IMR-90 (cell line): ENCODE data around the gene AMN. TPM values are rescaled to one million over a fixed set of nuclear protein-coding genes. Genes with fewer than 3 reads are reported as not detected.

Experiments used
- ATAC-seq: fragments of 200-7000 bp; cut with Tn5 transposase; 2 replicates; pipeline ENCODE4 v1.9.1; 2020; ENCODE audit warnings: low read depth, mild to moderate bottlenecking, moderate library complexity
- BruUV-seq: library from RNA; stranded (reverse); fragments of 400-500 nt; replicated peaks from 2 replicates; lab custom pipeline; 2021; lab: Mats Ljungman, UMichigan
- CTCF ChIA-PET: fragments of 300-600 bp; formaldehyde crosslinking; extraction: SDS; loops from one replicate; lab custom pipeline; 2021; ENCODE audit warnings: antibody characterized with exemption; lab: Yijun Ruan, JAX
- POLR2A ChIA-PET: fragments of 300-600 bp; sonication (Branson Sonifier 250); formaldehyde crosslinking; loops from one replicate; lab custom pipeline; 2022; ENCODE audit warnings: antibody characterized with exemption; ENCODE audit not compliant: unreplicated experiment; lab: Charles Lee
- DNase-seq: peaks from one replicate; pipeline ENCODE4 v3.0.0; 2013
- H2AFZ ChIP-seq: replicated peaks from 2 replicates; pipeline ENCODE3; 2013; ENCODE audit warnings: low read length, mild to moderate bottlenecking; ENCODE audit not compliant: poor library complexity
- H2AK5ac ChIP-seq: 2 replicates; pipeline ENCODE4 v1.6.1; 2013; ENCODE audit warnings: low read depth, low read length, inconsistent platforms
- H2AK9ac ChIP-seq: replicated peaks from 2 replicates; pipeline ENCODE3; 2013; ENCODE audit warnings: mild to moderate bottlenecking, low read depth, low read length, moderate library complexity; ENCODE audit not compliant: poor library complexity
- H2BK120ac ChIP-seq: 2 replicates; pipeline ENCODE4 v1.6.1; 2013; ENCODE audit warnings: low read depth, low read length, inconsistent platforms
- H2BK15ac ChIP-seq: 3 replicates; pipeline ENCODE4 v1.6.1; 2013; ENCODE audit warnings: low read depth, low read length, inconsistent platforms
- H2BK20ac ChIP-seq: 2 replicates; pipeline ENCODE4 v1.6.1; 2013; ENCODE audit warnings: low read depth, mild to moderate bottlenecking, inconsistent platforms, low read length, moderate library complexity
- H2BK5ac ChIP-seq: 2 replicates; pipeline ENCODE4 v1.6.1; 2013; ENCODE audit warnings: mild to moderate bottlenecking, low read depth, low read length, inconsistent platforms; ENCODE audit not compliant: poor library complexity, severe bottlenecking
- H3K14ac ChIP-seq: replicated peaks from 2 replicates; pipeline ENCODE4 v1.6.1; 2013; ENCODE audit warnings: low read depth, low read length, inconsistent platforms
- H3K18ac ChIP-seq: 2 replicates; pipeline ENCODE4 v1.6.1; 2013; ENCODE audit warnings: low read depth, low read length, control low read depth
- H3K23ac ChIP-seq: 2 replicates; pipeline ENCODE4 v1.6.1; 2013; ENCODE audit warnings: low read depth, low read length, inconsistent platforms
- H3K27ac ChIP-seq: 2 replicates; pipeline ENCODE4 v1.5.1; 2013; ENCODE audit warnings: mild to moderate bottlenecking, control low read depth, low read length; ENCODE audit not compliant: insufficient read depth
- H3K27me3 ChIP-seq: 2 replicates; pipeline ENCODE4 v1.6.1; 2013; ENCODE audit warnings: low read length; ENCODE audit not compliant: control insufficient read depth, insufficient read depth
- H3K36me3 ChIP-seq: 2 replicates; pipeline ENCODE4 v1.6.1; 2013; ENCODE audit warnings: low read length, mixed read lengths; ENCODE audit not compliant: control insufficient read depth, insufficient read depth
- H3K4ac ChIP-seq: 2 replicates; pipeline ENCODE4 v1.6.1; 2013; ENCODE audit warnings: low read depth, low read length, inconsistent platforms
- H3K4me1 ChIP-seq: 2 replicates; pipeline ENCODE4 v1.6.1; 2013; ENCODE audit warnings: low read length, mixed read lengths; ENCODE audit not compliant: control insufficient read depth, insufficient read depth
- H3K4me2 ChIP-seq: 2 replicates; pipeline ENCODE4 v1.6.1; 2013; ENCODE audit warnings: low read depth, mild to moderate bottlenecking, control low read depth, low read length, moderate library complexity
- H3K4me3 ChIP-seq: 2 replicates; pipeline ENCODE4 v1.5.1; 2013; ENCODE audit warnings: low read depth, mild to moderate bottlenecking, control low read depth, low read length, moderate library complexity; ENCODE audit not compliant: insufficient read depth
- H3K56ac ChIP-seq: 2 replicates; pipeline ENCODE4 v1.6.1; 2013; ENCODE audit warnings: low read length, inconsistent platforms; ENCODE audit not compliant: insufficient read depth; ENCODE audit errors: extremely low read depth
- H3K79me1 ChIP-seq, 2 experiments: 2 replicates each; pipeline ENCODE4 v1.6.1; 2013; ENCODE audit warnings: low read length in 2 of 2, inconsistent platforms in 1 of 2, low read depth in 1 of 2
- H3K9ac ChIP-seq: 2 replicates; pipeline ENCODE4 v1.6.1; 2013; ENCODE audit warnings: low read depth, low read length, control low read depth
- H3K9me1 ChIP-seq: 2 replicates; pipeline ENCODE4 v1.6.1; 2013; ENCODE audit warnings: low read length, inconsistent platforms; ENCODE audit not compliant: insufficient read depth
- H3K9me3 ChIP-seq: 2 replicates; pipeline ENCODE4 v1.6.1; 2013; ENCODE audit warnings: low read length; ENCODE audit not compliant: control insufficient read depth, insufficient read depth
- H4K20me1 ChIP-seq: 2 replicates; pipeline ENCODE4 v1.6.1; 2013; ENCODE audit warnings: low read length, inconsistent platforms; ENCODE audit not compliant: insufficient read depth
- H4K5ac ChIP-seq: 2 replicates; pipeline ENCODE4 v1.6.1; 2013; ENCODE audit warnings: mild to moderate bottlenecking, low read depth, low read length, control low read depth
- H4K8ac ChIP-seq, 2 experiments: 2 replicates each; pipeline ENCODE4 v1.6.1; 2013; ENCODE audit warnings: low read depth in 2 of 2, low read length in 2 of 2, control low read depth in 1 of 2, inconsistent platforms in 1 of 2
- H4K91ac ChIP-seq: 2 replicates; pipeline ENCODE4 v1.6.1; 2013; ENCODE audit warnings: low read depth, low read length, inconsistent platforms; ENCODE audit not compliant: insufficient read depth
- CEBPB ChIP-seq: IDR thresholded peaks from 2 replicates; pipeline ENCODE4 v1.6.1; 2012; ENCODE audit warnings: low read depth, low read length, improper control_type of control experiment
- CHD1 ChIP-seq: IDR thresholded peaks from 2 replicates; pipeline ENCODE4 v1.6.1; 2012; ENCODE audit warnings: low read depth, low read length, improper control_type of control experiment
- FOS ChIP-seq: fragments of 150-350 bp; IDR thresholded peaks from 2 replicates; pipeline ENCODE4 v1.6.1; 2016; ENCODE audit warnings: low read depth, low read length
- MAFK ChIP-seq: IDR thresholded peaks from 2 replicates; pipeline ENCODE4 v1.6.1; 2012; ENCODE audit warnings: low read depth, low read length, improper control_type of control experiment
- POLR2A ChIP-seq: IDR thresholded peaks from 2 replicates; pipeline ENCODE4 v1.6.1; 2012; ENCODE audit warnings: mild to moderate bottlenecking, low read depth, low read length
- WGBS, 2 experiments: methylation state at CpG; one replicate each; pipeline versions ENCODE4 v1.1.5 to v1.1.7; 2013; ENCODE audit warnings: missing lambda C conversion rate in 2 of 2; ENCODE audit not compliant: insufficient read length in 1 of 2; ENCODE audit errors: extremely low coverage in 2 of 2; 5-methylcytosine and 5-hydroxymethylcytosine counted together
- dilution Hi-C: fragments of 300-500 bp; cut with HindIII; formaldehyde crosslinking; loops from one replicate; pipeline ENCODE4 v1.14.3; 2018; ENCODE audit warnings: low sequenced_read_pairs; ENCODE audit not compliant: unreplicated experiment
- in situ Hi-C: fragments of 300-500 bp; cut with MboI; formaldehyde crosslinking; loops from 3 replicates; pipeline ENCODE4 v1.14.3; 2019; ENCODE audit warnings: low sequenced_read_pairs, inconsistent platforms, mixed read lengths
- intact Hi-C: fragments of 100-400 bp; cut with micrococcal nuclease; formaldehyde crosslinking; loops from 2 replicates; pipeline ENCODE4 v1.10.0; 2022
- polyA plus RNA-seq, 3 experiments: library from polyadenylated mRNA; depleted of rRNA; stranded (reverse); fragments of >200 nt; gene quantifications; 2 replicates each; pipeline ENCODE4 v1.2.3, GENCODE V29; 2012; ENCODE audit warnings: low replicate concordance in 1 of 3
- total RNA-seq: library from RNA; depleted of rRNA; stranded (reverse); fragments of >200 nt; gene quantifications from 2 replicates; pipeline ENCODE4 v1.2.3, GENCODE V29; 2012
- TF ChIP-seq, protein P1 (sequence below): fragments of 150-350 bp; IDR thresholded peaks from 2 replicates; pipeline ENCODE4 v1.6.1; 2017; ENCODE audit warnings: mild to moderate bottlenecking, antibody characterized with exemption, low read length, low read depth

Gene AMN
- total and polyA plus RNA-seq, 2 of the 4 experiments (the other 2 are of a cell fraction), result under 0.01 to 0.24 TPM

DNA sequence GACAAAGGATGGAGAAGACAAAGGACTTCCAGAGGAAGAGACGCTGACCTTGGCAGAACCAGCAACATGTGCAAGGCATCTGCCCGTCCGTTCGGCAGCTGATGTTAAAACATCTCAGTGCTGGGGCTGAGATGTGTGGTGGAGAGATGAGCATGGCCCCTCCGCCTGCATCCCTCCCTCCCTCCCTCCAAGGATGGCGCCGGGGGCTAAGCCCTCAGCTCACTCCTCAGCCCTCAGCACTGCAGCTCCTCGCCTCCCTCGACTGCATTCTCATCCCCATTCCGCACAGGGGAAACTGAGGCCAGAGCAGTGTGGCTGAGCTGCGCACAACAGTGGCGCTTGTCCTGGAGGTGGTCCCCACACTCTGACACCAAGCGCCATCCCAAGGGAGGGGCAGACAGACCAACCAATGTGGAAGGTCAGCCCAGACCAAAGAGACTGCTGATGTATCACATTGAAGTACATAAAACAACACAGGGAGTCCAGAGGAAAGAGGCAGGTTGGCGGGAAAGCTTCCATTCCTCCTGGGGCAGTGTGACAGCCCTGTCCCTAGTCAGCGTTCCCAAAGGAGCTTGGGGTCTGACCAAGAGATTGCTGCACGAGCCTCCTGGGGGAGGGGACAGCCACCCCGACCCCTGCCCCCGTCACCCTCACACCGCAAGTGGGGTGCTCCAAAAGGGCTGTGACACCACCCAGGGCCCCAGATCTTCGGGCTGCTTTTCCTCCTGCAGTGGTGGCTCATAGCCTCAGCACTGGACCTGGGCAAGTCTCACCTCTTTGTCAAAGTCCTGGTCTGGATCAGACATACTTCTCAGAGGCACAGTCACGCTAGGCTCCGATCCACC, 15.1 kb downstream of the AMN start:
- H4K8ac ChIP-seq, result no peak overlapping the region
- in situ Hi-C loops (no loop called here), dilution Hi-C loops (no loop called here), intact Hi-C loops (no loop called here)
- no peak overlapping the region for H3K27ac ChIP-seq
- peaks cover 63% of the 10 kb centered on the region for H3K36me3 ChIP-seq
- H2BK15ac ChIP-seq, result no peak overlapping the region
- no peak overlapping the region for H4K91ac ChIP-seq
- no peak for ATAC-seq
- peaks cover 0 to 42% of the 10 kb centered on the region in 2 experiments; a peak in 3 of 4 replicates for H3K79me1 ChIP-seq
- H3K9ac ChIP-seq, result no peak overlapping the region
- H4K5ac ChIP-seq, result no peak overlapping the region
- TF ChIP-seq, protein P1, sequence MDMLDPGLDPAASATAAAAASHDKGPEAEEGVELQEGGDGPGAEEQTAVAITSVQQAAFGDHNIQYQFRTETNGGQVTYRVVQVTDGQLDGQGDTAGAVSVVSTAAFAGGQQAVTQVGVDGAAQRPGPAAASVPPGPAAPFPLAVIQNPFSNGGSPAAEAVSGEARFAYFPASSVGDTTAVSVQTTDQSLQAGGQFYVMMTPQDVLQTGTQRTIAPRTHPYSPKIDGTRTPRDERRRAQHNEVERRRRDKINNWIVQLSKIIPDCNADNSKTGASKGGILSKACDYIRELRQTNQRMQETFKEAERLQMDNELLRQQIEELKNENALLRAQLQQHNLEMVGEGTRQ, result no peak
- no peak for TF ChIP-seq CHD1
- TF ChIP-seq MAFK, result no peak
- no peak for TF ChIP-seq CEBPB
- no peak for TF ChIP-seq FOS
- TF ChIP-seq POLR2A, result no peak
- no peaks in the 10 kb centered on the region; the same call in 1 of the 2 replicates for H3K4me1 ChIP-seq
- H3K9me1 ChIP-seq, result peaks cover 6% of the 10 kb centered on the region; the same call in 1 of the 2 replicates
- H3K14ac ChIP-seq, result no peak overlapping the region
- no peak overlapping the region for H3K23ac ChIP-seq
- H3K27me3 ChIP-seq, result no peaks in the 10 kb centered on the region
- H4K20me1 ChIP-seq, result peaks cover 15% of the 10 kb centered on the region
- POLR2A ChIA-PET, result no interaction called here
- no TSS peak for BruUV-seq
- no peak overlapping the region for H2BK5ac ChIP-seq
- H3K56ac ChIP-seq, result no peak overlapping the region
- no peak overlapping the region for H2AK5ac ChIP-seq
- CTCF ChIA-PET, result no interaction called here
- no peak overlapping the region for H3K4me3 ChIP-seq
- no peak overlapping the region for H2AFZ ChIP-seq
- no peak overlapping the region for H3K4ac ChIP-seq
- 94% methylated on average over 7 of the region's 22 CpGs; no CpG with 5 or more reads in 1 of the 2 experiments for WGBS, 2 experiments
- DNase-seq, result no peak
- no peak overlapping the region for H2BK120ac ChIP-seq
- no peak overlapping the region for H3K18ac ChIP-seq
- no peak overlapping the region for H2AK9ac ChIP-seq
- H3K9me3 ChIP-seq, result no peaks in the 10 kb centered on the region
- H2BK20ac ChIP-seq, result no peak overlapping the region
- no peak overlapping the region for H3K4me2 ChIP-seq
